GM23338 (cell line): ENCODE data around the gene PGBD5.

Source experiments
- CREB1 ChIP-seq: fragments of 250-450 bp; sonication (Bioruptor Pico); IDR thresholded peaks from 2 replicates; pipeline ENCODE4 v1.5.0; 2020; ENCODE audit warnings: low read depth, mild to moderate bottlenecking, moderate library complexity
- EZH2 ChIP-seq: fragments of 200-600 bp; sonication (generic); IDR thresholded peaks from one replicate; pipeline ENCODE4 v1.8.0; 2017; ENCODE audit warnings: antibody characterized with exemption, mild to moderate bottlenecking, low read depth; ENCODE audit not compliant: unreplicated experiment
- EZH2phosphoT487 ChIP-seq: fragments of 200-600 bp; sonication (generic); IDR thresholded peaks from one replicate; pipeline ENCODE4 v1.8.1; 2018; ENCODE audit warnings: antibody characterized with exemption; ENCODE audit not compliant: unreplicated experiment
- JUNB ChIP-seq: IDR thresholded peaks from one replicate; pipeline ENCODE4 v1.6.1; 2016; ENCODE audit warnings: antibody characterized with exemption; ENCODE audit not compliant: unreplicated experiment
- NANOG ChIP-seq: IDR thresholded peaks from 2 replicates; pipeline ENCODE4 v1.6.1; 2016; ENCODE audit warnings: antibody characterized with exemption, borderline replicate concordance
- POLR2AphosphoS5 ChIP-seq: IDR thresholded peaks from 2 replicates; pipeline ENCODE4 v1.6.1; 2016; ENCODE audit warnings: antibody characterized with exemption, low read depth
- STAT1 ChIP-seq: IDR thresholded peaks from one replicate; pipeline ENCODE4 v1.6.1; 2016; ENCODE audit warnings: antibody characterized with exemption; ENCODE audit not compliant: unreplicated experiment
- ZNF114 ChIP-seq: fragments of 250-450 bp; sonication (Bioruptor Pico); IDR thresholded peaks from 2 replicates; pipeline ENCODE4 v1.5.0; 2020; ENCODE audit warnings: mild to moderate bottlenecking, moderate library complexity
- ZNF331 ChIP-seq: fragments of 250-450 bp; sonication (Bioruptor Pico); IDR thresholded peaks from 2 replicates; pipeline ENCODE4 v1.5.0; 2020; ENCODE audit warnings: low read depth, mild to moderate bottlenecking, moderate library complexity
- TF ChIP-seq, protein P1 (sequence below): IDR thresholded peaks from one replicate; pipeline ENCODE4 v1.6.1; 2018; ENCODE audit warnings: antibody characterized with exemption; ENCODE audit not compliant: unreplicated experiment
- TF ChIP-seq, protein P2 (sequence below), 2 experiments: fragments of 200-600 bp in 1 of 2; sonication (generic) in 1 of 2; conservative IDR thresholded peaks; 2 replicates each; pipeline versions ENCODE4 v1.5.1 to v1.6.1; 2016 to 2017; ENCODE audit warnings: antibody characterized with exemption in 2 of 2, low read depth in 2 of 2, mild to moderate bottlenecking in 2 of 2, moderate library complexity in 1 of 2
- TF ChIP-seq, protein P3 (sequence below): fragments of 250-450 bp; sonication (Bioruptor Pico); IDR thresholded peaks from 2 replicates; pipeline ENCODE4 v1.5.0; 2020; ENCODE audit warnings: mild to moderate bottlenecking, moderate library complexity
- TF ChIP-seq, protein P4 (sequence below): IDR thresholded peaks from 2 replicates; pipeline ENCODE4 v1.6.1; 2016; ENCODE audit warnings: antibody characterized with exemption

DNA sequence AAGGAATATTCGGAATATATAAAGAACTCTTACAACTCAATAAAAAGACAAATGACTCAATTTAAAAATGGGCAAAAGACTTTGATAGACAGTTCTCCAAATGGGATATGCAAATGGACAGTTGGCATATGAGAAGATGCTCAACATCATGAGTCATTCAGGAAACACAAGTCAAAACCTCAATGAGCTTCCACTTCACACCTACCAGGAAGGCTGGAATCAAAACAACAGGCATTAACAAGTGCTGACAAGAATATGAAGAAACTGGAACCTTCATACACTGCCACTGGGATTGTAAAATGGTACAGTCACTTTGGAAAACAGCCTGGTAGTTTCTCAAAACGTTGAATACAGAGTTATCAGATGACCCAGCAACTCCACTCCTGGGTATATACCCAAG is 17.2 kb downstream of the PGBD5 start:
- no peak for TF ChIP-seq POLR2AphosphoS5
- no peak for TF ChIP-seq ZNF114 (CRISPR knock-in tag)
- TF ChIP-seq, protein P1, sequence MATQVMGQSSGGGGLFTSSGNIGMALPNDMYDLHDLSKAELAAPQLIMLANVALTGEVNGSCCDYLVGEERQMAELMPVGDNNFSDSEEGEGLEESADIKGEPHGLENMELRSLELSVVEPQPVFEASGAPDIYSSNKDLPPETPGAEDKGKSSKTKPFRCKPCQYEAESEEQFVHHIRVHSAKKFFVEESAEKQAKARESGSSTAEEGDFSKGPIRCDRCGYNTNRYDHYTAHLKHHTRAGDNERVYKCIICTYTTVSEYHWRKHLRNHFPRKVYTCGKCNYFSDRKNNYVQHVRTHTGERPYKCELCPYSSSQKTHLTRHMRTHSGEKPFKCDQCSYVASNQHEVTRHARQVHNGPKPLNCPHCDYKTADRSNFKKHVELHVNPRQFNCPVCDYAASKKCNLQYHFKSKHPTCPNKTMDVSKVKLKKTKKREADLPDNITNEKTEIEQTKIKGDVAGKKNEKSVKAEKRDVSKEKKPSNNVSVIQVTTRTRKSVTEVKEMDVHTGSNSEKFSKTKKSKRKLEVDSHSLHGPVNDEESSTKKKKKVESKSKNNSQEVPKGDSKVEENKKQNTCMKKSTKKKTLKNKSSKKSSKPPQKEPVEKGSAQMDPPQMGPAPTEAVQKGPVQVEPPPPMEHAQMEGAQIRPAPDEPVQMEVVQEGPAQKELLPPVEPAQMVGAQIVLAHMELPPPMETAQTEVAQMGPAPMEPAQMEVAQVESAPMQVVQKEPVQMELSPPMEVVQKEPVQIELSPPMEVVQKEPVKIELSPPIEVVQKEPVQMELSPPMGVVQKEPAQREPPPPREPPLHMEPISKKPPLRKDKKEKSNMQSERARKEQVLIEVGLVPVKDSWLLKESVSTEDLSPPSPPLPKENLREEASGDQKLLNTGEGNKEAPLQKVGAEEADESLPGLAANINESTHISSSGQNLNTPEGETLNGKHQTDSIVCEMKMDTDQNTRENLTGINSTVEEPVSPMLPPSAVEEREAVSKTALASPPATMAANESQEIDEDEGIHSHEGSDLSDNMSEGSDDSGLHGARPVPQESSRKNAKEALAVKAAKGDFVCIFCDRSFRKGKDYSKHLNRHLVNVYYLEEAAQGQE: no peak
- TF ChIP-seq, protein P2, sequence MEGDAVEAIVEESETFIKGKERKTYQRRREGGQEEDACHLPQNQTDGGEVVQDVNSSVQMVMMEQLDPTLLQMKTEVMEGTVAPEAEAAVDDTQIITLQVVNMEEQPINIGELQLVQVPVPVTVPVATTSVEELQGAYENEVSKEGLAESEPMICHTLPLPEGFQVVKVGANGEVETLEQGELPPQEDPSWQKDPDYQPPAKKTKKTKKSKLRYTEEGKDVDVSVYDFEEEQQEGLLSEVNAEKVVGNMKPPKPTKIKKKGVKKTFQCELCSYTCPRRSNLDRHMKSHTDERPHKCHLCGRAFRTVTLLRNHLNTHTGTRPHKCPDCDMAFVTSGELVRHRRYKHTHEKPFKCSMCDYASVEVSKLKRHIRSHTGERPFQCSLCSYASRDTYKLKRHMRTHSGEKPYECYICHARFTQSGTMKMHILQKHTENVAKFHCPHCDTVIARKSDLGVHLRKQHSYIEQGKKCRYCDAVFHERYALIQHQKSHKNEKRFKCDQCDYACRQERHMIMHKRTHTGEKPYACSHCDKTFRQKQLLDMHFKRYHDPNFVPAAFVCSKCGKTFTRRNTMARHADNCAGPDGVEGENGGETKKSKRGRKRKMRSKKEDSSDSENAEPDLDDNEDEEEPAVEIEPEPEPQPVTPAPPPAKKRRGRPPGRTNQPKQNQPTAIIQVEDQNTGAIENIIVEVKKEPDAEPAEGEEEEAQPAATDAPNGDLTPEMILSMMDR (conservative IDR thresholded peaks at IDR 0.05; ENCODE audit: low read depth in 2 of 2): no peak
- TF ChIP-seq STAT1: no peak
- TF ChIP-seq ZNF331 (CRISPR knock-in tag): no peak
- TF ChIP-seq EZH2phosphoT487: no peak
- TF ChIP-seq EZH2: no peak
- TF ChIP-seq, protein P3, sequence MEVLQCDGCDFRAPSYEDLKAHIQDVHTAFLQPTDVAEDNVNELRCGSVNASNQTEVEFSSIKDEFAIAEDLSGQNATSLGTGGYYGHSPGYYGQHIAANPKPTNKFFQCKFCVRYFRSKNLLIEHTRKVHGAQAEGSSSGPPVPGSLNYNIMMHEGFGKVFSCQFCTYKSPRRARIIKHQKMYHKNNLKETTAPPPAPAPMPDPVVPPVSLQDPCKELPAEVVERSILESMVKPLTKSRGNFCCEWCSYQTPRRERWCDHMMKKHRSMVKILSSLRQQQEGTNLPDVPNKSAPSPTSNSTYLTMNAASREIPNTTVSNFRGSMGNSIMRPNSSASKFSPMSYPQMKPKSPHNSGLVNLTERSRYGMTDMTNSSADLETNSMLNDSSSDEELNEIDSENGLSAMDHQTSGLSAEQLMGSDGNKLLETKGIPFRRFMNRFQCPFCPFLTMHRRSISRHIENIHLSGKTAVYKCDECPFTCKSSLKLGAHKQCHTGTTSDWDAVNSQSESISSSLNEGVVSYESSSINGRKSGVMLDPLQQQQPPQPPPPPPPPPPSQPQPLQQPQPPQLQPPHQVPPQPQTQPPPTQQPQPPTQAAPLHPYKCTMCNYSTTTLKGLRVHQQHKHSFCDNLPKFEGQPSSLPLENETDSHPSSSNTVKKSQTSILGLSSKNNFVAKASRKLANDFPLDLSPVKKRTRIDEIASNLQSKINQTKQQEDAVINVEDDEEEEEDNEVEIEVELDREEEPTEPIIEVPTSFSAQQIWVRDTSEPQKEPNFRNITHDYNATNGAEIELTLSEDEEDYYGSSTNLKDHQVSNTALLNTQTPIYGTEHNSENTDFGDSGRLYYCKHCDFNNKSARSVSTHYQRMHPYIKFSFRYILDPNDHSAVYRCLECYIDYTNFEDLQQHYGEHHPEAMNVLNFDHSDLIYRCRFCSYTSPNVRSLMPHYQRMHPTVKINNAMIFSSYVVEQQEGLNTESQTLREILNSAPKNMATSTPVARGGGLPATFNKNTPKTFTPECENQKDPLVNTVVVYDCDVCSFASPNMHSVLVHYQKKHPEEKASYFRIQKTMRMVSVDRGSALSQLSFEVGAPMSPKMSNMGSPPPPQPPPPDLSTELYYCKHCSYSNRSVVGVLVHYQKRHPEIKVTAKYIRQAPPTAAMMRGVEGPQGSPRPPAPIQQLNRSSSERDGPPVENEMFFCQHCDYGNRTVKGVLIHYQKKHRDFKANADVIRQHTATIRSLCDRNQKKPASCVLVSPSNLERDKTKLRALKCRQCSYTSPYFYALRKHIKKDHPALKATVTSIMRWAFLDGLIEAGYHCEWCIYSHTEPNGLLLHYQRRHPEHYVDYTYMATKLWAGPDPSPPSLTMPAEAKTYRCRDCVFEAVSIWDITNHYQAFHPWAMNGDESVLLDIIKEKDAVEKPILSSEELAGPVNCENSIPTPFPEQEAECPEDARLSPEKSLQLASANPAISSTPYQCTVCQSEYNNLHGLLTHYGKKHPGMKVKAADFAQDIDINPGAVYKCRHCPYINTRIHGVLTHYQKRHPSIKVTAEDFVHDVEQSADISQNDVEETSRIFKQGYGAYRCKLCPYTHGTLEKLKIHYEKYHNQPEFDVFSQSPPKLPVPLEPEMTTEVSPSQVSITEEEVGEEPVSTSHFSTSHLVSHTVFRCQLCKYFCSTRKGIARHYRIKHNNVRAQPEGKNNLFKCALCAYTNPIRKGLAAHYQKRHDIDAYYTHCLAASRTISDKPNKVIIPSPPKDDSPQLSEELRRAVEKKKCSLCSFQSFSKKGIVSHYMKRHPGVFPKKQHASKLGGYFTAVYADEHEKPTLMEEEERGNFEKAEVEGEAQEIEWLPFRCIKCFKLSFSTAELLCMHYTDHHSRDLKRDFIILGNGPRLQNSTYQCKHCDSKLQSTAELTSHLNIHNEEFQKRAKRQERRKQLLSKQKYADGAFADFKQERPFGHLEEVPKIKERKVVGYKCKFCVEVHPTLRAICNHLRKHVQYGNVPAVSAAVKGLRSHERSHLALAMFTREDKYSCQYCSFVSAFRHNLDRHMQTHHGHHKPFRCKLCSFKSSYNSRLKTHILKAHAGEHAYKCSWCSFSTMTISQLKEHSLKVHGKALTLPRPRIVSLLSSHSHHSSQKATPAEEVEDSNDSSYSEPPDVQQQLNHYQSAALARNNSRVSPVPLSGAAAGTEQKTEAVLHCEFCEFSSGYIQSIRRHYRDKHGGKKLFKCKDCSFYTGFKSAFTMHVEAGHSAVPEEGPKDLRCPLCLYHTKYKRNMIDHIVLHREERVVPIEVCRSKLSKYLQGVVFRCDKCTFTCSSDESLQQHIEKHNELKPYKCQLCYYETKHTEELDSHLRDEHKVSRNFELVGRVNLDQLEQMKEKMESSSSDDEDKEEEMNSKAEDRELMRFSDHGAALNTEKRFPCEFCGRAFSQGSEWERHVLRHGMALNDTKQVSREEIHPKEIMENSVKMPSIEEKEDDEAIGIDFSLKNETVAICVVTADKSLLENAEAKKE: no peak
- TF ChIP-seq CREB1 (CRISPR knock-in tag): no peak
- no peak for TF ChIP-seq JUNB
- TF ChIP-seq, protein P4, sequence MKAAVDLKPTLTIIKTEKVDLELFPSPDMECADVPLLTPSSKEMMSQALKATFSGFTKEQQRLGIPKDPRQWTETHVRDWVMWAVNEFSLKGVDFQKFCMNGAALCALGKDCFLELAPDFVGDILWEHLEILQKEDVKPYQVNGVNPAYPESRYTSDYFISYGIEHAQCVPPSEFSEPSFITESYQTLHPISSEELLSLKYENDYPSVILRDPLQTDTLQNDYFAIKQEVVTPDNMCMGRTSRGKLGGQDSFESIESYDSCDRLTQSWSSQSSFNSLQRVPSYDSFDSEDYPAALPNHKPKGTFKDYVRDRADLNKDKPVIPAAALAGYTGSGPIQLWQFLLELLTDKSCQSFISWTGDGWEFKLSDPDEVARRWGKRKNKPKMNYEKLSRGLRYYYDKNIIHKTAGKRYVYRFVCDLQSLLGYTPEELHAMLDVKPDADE: no peak
- no peak for TF ChIP-seq NANOG
